Suprapubic skin (tissue), 3 donors: ENCODE data around the gene CDC5L.

Experiments used
- POLR2AphosphoS5 ChIP-seq, 3 donors: sonication (generic); formaldehyde crosslinking; IDR thresholded peaks; one replicate each; pipeline ENCODE4 v1.6.1; 2017; ENCODE audit warnings: antibody characterized with exemption in 3 of 3
- TF ChIP-seq, protein P1 (sequence below), 2 donors: fragments of 200-600 bp in 1 of 2; fragments of 450-650 bp in 1 of 2; sonication (generic) in 1 of 2; IDR thresholded peaks; one replicate each; pipeline ENCODE4 v1.5.1; 2016 to 2019; ENCODE audit warnings: antibody characterized with exemption in 2 of 2, mild to moderate bottlenecking in 1 of 2, moderate library complexity in 1 of 2

DNA sequence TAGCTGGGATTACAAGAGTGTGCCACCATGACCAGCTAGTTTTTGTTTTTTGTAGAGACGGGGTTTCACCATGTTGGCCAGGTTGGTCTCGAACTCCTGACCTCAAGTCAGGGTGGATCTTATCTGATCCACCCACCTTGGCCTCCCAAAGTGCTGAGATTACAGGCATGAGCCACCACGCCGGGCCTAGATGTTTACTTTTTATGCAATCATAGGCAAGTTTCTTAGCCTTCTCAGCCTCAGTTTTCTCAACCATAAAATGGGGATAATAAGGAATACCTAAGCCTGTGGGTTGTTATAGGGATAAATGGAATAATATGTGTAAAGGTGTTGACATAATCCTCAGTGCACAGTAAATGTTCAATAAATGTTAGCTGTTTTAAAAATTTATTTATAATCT lies 35.2 kb upstream of the CDC5L start:
- TF ChIP-seq POLR2AphosphoS5 (IDR thresholded peaks at IDR 0.05): no peak
- TF ChIP-seq, protein P1, sequence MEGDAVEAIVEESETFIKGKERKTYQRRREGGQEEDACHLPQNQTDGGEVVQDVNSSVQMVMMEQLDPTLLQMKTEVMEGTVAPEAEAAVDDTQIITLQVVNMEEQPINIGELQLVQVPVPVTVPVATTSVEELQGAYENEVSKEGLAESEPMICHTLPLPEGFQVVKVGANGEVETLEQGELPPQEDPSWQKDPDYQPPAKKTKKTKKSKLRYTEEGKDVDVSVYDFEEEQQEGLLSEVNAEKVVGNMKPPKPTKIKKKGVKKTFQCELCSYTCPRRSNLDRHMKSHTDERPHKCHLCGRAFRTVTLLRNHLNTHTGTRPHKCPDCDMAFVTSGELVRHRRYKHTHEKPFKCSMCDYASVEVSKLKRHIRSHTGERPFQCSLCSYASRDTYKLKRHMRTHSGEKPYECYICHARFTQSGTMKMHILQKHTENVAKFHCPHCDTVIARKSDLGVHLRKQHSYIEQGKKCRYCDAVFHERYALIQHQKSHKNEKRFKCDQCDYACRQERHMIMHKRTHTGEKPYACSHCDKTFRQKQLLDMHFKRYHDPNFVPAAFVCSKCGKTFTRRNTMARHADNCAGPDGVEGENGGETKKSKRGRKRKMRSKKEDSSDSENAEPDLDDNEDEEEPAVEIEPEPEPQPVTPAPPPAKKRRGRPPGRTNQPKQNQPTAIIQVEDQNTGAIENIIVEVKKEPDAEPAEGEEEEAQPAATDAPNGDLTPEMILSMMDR (IDR thresholded peaks at IDR 0.05): no peak
